ENCODE data around the gene RGP1.

The RGP1 gene

GRCh38 chr9:35748858-35749514, at the start of gene RGP1, which contains the start of gene GBA2:
Gene RGP1 (plus strand): TSS chr9:35749287. CDS start chr9:35749756, 469 bp downstream.
Gene GBA2 (minus strand): TSS chr9:35749228. CDS start chr9:35748704, 524 bp downstream.
- H3K4me3 ChIP-seq (ENCODE audit: low read depth, low read length) = peak within 1 kb of the TSS; percentile 90
- in situ Hi-C loops (cut with HindIII; ENCODE audit: low sequenced_read_pairs) = no loop called here
- peak; percentile 55 for DNase-seq (ENCODE audit: low read depth, low spot score)
- TF ChIP-seq CTCF (IDR thresholded peaks at IDR 0.05; ENCODE audit: low read depth, low read length) = no peak

DNA sequence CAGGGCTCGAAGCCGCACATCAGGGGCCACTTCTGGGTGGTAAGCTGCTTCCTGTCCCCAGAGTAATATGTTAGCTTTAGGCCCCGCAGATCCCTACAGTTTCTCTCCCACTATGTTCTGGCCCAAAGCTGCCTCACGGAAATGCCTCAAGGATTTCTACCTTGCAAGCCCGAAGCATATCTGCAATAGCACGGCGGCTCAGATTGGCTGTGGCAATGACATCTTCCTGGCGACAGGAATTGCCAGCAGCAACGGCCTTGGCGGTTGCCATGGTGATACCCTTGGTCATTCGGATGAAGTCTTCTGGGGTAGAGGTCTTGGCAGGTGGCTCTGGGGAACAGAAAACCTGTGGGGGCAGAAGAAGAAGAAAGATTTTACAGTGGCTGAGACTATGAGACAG, 49.1 kb upstream of the RGP1 start:
- no peak for DNase-seq (ENCODE audit: low read depth, low spot score)
- H3K4me3 ChIP-seq (ENCODE audit: low read depth, low read length) = no peak overlapping the region
- in situ Hi-C loops (cut with HindIII; ENCODE audit: low sequenced_read_pairs) = no loop called here
- TF ChIP-seq CTCF (IDR thresholded peaks at IDR 0.05; ENCODE audit: low read depth, low read length) = no peak

- no peak for DNase-seq (ENCODE audit: low read depth, low spot score)
- TF ChIP-seq CTCF (IDR thresholded peaks at IDR 0.05; ENCODE audit: low read depth, low read length) = no peak
- in situ Hi-C loops (cut with HindIII; ENCODE audit: low sequenced_read_pairs) = no loop called here
- no peak overlapping the region for H3K4me3 ChIP-seq (ENCODE audit: low read depth, low read length)
These were observed 48.1 kb upstream of the RGP1 start for GRCh38 chr9:35700942-35701341.

DNA sequence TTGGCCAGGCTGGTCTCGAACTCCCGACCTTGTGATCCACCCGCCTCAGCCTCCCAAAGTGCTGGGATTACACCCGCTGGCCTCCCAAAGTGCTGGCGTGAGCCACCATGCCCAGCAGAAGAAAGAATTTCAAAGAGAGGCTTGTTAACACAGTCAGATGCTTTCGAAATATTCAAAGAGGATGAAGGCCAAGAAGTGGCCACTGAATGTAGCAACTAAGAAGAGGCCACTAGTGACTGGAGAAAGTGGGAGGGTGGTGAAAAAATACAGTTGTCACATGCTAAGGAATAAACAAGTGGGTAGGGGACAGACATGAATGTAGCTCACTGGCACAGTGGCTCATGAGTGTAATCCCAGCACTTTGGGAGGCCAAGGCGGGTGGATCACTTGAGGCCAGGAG, 46.4 kb upstream of the RGP1 start:
- no peak for DNase-seq (ENCODE audit: low read depth, low spot score)
- in situ Hi-C loops (cut with HindIII; ENCODE audit: low sequenced_read_pairs) = no loop called here
- no peak overlapping the region for H3K4me3 ChIP-seq (ENCODE audit: low read depth, low read length)
- TF ChIP-seq CTCF (IDR thresholded peaks at IDR 0.05; ENCODE audit: low read depth, low read length) = no peak

- no peak for TF ChIP-seq CTCF (IDR thresholded peaks at IDR 0.05; ENCODE audit: low read depth, low read length)
- no peak for DNase-seq (ENCODE audit: low read depth, low spot score)
- in situ Hi-C loops (cut with HindIII; ENCODE audit: low sequenced_read_pairs) = no loop called here
- no peak overlapping the region for H3K4me3 ChIP-seq (ENCODE audit: low read depth, low read length)
These were observed 45.0 kb upstream of the RGP1 start for GRCh38 chr9:35703906-35704672.

GRCh38 chr9:35705372-35705771, 43.7 kb upstream of the RGP1 start:
- no peak for DNase-seq (ENCODE audit: low read depth, low spot score)
- in situ Hi-C loops (cut with HindIII; ENCODE audit: low sequenced_read_pairs) = no loop called here
- H3K4me3 ChIP-seq (ENCODE audit: low read depth, low read length) = no peak overlapping the region
- no peak for TF ChIP-seq CTCF (IDR thresholded peaks at IDR 0.05; ENCODE audit: low read depth, low read length)
